Brain microvascular endothelial cell (primary cell): ENCODE results near the gene ITFG2.
"Not testable (repeated sequence)": the region's sequence is repeated elsewhere in the genome, so short reads cannot be mapped to it uniquely, and the experiment has no call there.

Experiments used
- DNase-seq: peaks from one replicate; pipeline ENCODE4 v3.0.0-alpha.2; 2020
- H3K27ac ChIP-seq: fragments of 250-450 bp; sonication (Bioruptor Pico); 2 replicates; pipeline ENCODE4 v1.5.1; 2020; ENCODE audit warnings: mild to moderate bottlenecking, moderate library complexity
- H3K27me3 ChIP-seq: fragments of 250-450 bp; sonication (Bioruptor Pico); replicated peaks from 2 replicates; pipeline ENCODE4 v1.5.1; 2020; ENCODE audit warnings: mild to moderate bottlenecking
- H3K36me3 ChIP-seq: fragments of 250-450 bp; sonication (Bioruptor Pico); replicated peaks from 2 replicates; pipeline ENCODE4 v1.5.1; 2020; ENCODE audit warnings: mild to moderate bottlenecking
- H3K4me3 ChIP-seq: 2 replicates; pipeline ENCODE4 v1.5.1; 2011; ENCODE audit warnings: low read depth, mild to moderate bottlenecking, control low read depth, low read length, moderate library complexity
- CTCF ChIP-seq: IDR thresholded peaks from 2 replicates; pipeline ENCODE4 v1.5.1; 2011; ENCODE audit warnings: low read depth, mild to moderate bottlenecking, moderate library complexity, low read length, control low read depth, inconsistent platforms; ENCODE audit errors: missing control alignments
- in situ Hi-C: cut with HindIII; loops from 2 replicates; pipeline ENCODE4 v1.10.0; 2017; ENCODE audit warnings: low sequenced_read_pairs, low pct_ligation_motif_present

Gene ITFG2

GRCh38 chr12:2769866-2770533, 42.5 kb upstream of the ITFG2 start:
- in situ Hi-C loops = no loop called here
- no peaks in the 10 kb centered on the region for H3K27me3 ChIP-seq
- H3K27ac ChIP-seq = no peak overlapping the region
- H3K4me3 ChIP-seq = no peak overlapping the region
- DNase-seq = no peak
- no peak for TF ChIP-seq CTCF
- H3K36me3 ChIP-seq = no peaks in the 10 kb centered on the region

DNA sequence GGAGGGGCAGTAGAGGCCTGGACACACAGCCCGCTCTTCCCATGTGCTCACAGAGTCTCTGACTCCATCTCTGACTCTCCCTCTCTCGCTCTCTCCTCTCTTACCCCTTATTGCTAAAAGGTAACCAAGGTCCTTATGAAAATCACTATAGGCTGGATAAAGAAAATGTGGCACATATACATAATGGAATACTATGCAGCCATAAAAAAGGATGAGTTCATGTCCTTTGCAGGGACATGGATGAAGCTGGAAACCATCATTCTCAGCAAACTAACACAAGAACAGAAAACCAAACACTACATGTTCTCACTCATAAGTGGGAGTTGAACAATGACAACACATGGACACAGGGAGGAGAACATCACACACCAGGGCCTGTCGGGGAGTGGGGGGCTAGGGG, 41.9 kb upstream of the ITFG2 start:
- H3K27me3 ChIP-seq, H3K36me3 ChIP-seq, DNase-seq, H3K27ac ChIP-seq, H3K4me3 ChIP-seq, in situ Hi-C loops: not testable (repeated sequence)

GRCh38 chr12:2772370-2772769, 40.1 kb upstream of the ITFG2 start:
- no peak for DNase-seq
- Histone ChIP-seq H3K4me3 (no peak overlapping the region), H3K27me3 (no peaks in the 10 kb centered on the region), H3K27ac (no peak overlapping the region), H3K36me3 (no peaks in the 10 kb centered on the region)
- TF ChIP-seq CTCF = no peak
- in situ Hi-C loops = no loop called here

DNA sequence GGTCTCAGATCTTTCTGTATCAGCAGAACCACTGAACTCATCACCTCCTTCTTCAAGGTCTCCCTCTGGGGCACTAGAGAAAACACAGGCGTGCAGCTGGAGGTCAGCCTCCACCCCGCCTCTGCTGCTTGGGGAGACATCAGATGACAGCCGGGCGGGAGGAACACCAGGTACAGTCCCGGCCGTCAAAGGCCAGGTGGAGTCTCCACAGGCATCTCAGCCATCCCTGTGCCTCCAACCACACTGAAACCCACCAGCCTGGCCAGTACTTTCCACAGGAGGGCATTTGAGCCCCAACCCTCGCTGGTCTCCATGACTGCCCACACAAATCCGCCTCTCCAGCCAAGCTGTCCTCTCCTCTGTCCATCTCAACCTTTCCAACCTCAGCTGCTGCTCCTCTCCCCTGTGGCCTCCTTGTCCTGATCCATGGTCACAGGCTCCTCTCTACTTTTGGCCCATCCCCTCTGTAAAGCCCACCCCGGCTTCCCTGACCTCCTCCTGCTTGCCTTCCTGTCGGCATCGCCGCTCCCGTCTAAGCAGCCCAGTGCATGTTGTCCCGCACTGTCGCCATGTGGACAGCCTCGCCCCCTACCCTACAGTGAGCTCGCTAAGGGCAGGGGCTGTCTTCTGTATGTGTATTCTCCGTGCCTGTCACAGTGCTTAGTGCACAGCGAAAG, 39.1 kb upstream of the ITFG2 start:
- no peaks in the 10 kb centered on the region for H3K27me3 ChIP-seq
- in situ Hi-C loops = no loop called here
- H3K27ac ChIP-seq = no peak overlapping the region
- no peak overlapping the region for H3K4me3 ChIP-seq
- H3K36me3 ChIP-seq = no peaks in the 10 kb centered on the region
- no peak for TF ChIP-seq CTCF
- DNase-seq = no peak

DNA sequence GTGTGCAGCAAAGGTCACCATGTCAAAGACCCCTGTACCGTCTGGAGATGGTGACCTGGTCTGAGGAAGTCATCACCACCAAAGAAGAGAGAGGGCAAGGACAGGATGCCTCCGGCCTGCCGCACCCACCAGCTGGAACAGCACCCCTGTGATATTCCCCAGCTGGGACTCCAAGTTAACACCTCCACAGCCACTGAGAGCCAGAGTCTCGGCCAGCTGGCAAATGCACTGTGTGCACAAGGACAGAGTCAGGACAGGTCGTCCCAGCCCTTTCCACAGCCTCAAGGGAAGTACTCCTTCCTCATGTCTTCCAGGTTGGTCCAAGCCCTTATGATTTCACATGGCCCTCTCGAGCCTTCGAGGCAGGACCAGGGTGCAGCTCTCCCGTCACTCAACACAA, 37.0 kb upstream of the ITFG2 start:
- Histone ChIP-seq H3K36me3 (no peaks in the 10 kb centered on the region), H3K27me3 (no peaks in the 10 kb centered on the region), H3K27ac (no peak overlapping the region), H3K4me3 (no peak overlapping the region)
- in situ Hi-C loops = no loop called here
- no peak for TF ChIP-seq CTCF
- DNase-seq = no peak

- DNase-seq = no peak
- in situ Hi-C loops = no loop called here
- no peak for TF ChIP-seq CTCF
- Histone ChIP-seq H3K27me3 (no peaks in the 10 kb centered on the region), H3K4me3 (no peak overlapping the region), H3K27ac (no peak overlapping the region), H3K36me3 (no peaks in the 10 kb centered on the region)
Observed at GRCh38 chr12:2776129-2776806, 36.2 kb upstream of the ITFG2 start.
